ENCODE data around the gene HS6ST2. TPM values are rescaled to one million over a fixed set of nuclear protein-coding genes. Genes with fewer than 3 reads are reported as not detected.
A peak's percentile ranks its signal among the peaks of the same experiment; 100 is the strongest.

HS6ST2 gene
- total RNA-seq, 1 experiment from 2014 or later = not detected

- Histone ChIP-seq H2AFZ (ENCODE audit: low read length) (no peak overlapping the region), H3K9ac (ENCODE audit: low read length) (no peak overlapping the region), H3K4me1 (ENCODE audit: low read length) (no peaks in the 10 kb centered on the region), H3K9me3 (ENCODE audit: low read length) (no peaks in the 10 kb centered on the region), H3K9me2 (replicated peaks; ENCODE audit: insufficient read depth, low read length) (no peaks in the 10 kb centered on the region), H3K27ac (ENCODE audit: low read length) (no peak overlapping the region), H3K27me3 (ENCODE audit: low read length) (no peaks in the 10 kb centered on the region), H3K4me3 (ENCODE audit: low read length) (no peak overlapping the region), H3K79me2 (ENCODE audit: low read length) (no peaks in the 10 kb centered on the region), H3K36me3 (ENCODE audit: insufficient read depth, low read length) (no peaks in the 10 kb centered on the region), H4K20me1 (ENCODE audit: insufficient read depth, low read depth, low read length) (no peaks in the 10 kb centered on the region), H3K4me2 (ENCODE audit: low read depth, low read length, poor library complexity, severe bottlenecking) (no peak overlapping the region)
- DNase-seq = no peak
These were observed 363.4 kb downstream of the HS6ST2 start for GRCh38 chrX:132594999-132595398.

GRCh38 chrX:132594129-132594528 lies 364.3 kb downstream of the HS6ST2 start:
- Histone ChIP-seq H3K4me2 (ENCODE audit: low read depth, low read length, poor library complexity, severe bottlenecking) (no peak overlapping the region), H3K4me1 (ENCODE audit: low read length) (no peaks in the 10 kb centered on the region), H3K9me3 (ENCODE audit: low read length) (no peaks in the 10 kb centered on the region), H3K27ac (ENCODE audit: low read length) (no peak overlapping the region), H3K9ac (ENCODE audit: low read length) (no peak overlapping the region), H2AFZ (ENCODE audit: low read length) (no peak overlapping the region), H3K9me2 (replicated peaks; ENCODE audit: insufficient read depth, low read length) (no peaks in the 10 kb centered on the region), H3K36me3 (ENCODE audit: insufficient read depth, low read length) (no peaks in the 10 kb centered on the region), H4K20me1 (ENCODE audit: insufficient read depth, low read depth, low read length) (no peaks in the 10 kb centered on the region), H3K27me3 (ENCODE audit: low read length) (no peaks in the 10 kb centered on the region), H3K79me2 (ENCODE audit: low read length) (no peaks in the 10 kb centered on the region), H3K4me3 (ENCODE audit: low read length) (no peak overlapping the region)
- DNase-seq = no peak

- no peak overlapping the region for H3K4me3 ChIP-seq (ENCODE audit: low read length)
- H3K36me3 ChIP-seq (ENCODE audit: insufficient read depth, low read length) = no peaks in the 10 kb centered on the region
- no peak overlapping the region for H3K9ac ChIP-seq (ENCODE audit: low read length)
- no peak overlapping the region for H2AFZ ChIP-seq (ENCODE audit: low read length)
- H3K4me2 ChIP-seq (ENCODE audit: low read depth, low read length, poor library complexity, severe bottlenecking) = no peak overlapping the region
- H3K27ac ChIP-seq (ENCODE audit: low read length) = no peak overlapping the region
- no peaks in the 10 kb centered on the region for H3K4me1 ChIP-seq (ENCODE audit: low read length)
- no peaks in the 10 kb centered on the region for H3K9me3 ChIP-seq (ENCODE audit: low read length)
- no peaks in the 10 kb centered on the region for H3K9me2 ChIP-seq (replicated peaks; ENCODE audit: insufficient read depth, low read length)
- H3K79me2 ChIP-seq (ENCODE audit: low read length) = no peaks in the 10 kb centered on the region
- H3K27me3 ChIP-seq (ENCODE audit: low read length) = no peaks in the 10 kb centered on the region; the same call in 1 of the 2 replicates
- peak; percentile 54 for DNase-seq
- H4K20me1 ChIP-seq (ENCODE audit: insufficient read depth, low read depth, low read length) = no peaks in the 10 kb centered on the region
These were observed 365.5 kb downstream of the HS6ST2 start for GRCh38 chrX:132592880-132593279.

- no peaks in the 10 kb centered on the region for H3K36me3 ChIP-seq (ENCODE audit: insufficient read depth, low read length)
- H4K20me1 ChIP-seq (ENCODE audit: insufficient read depth, low read depth, low read length) = no peaks in the 10 kb centered on the region
These were observed 366.6 kb downstream of the HS6ST2 start for GRCh38 chrX:132591719-132592275.

GRCh38 chrX:132590350-132591026 lies 367.9 kb downstream of the HS6ST2 start:
- Histone ChIP-seq H2AFZ (ENCODE audit: low read length) (no peak overlapping the region), H3K4me2 (ENCODE audit: low read depth, low read length, poor library complexity, severe bottlenecking) (no peak overlapping the region), H3K36me3 (ENCODE audit: insufficient read depth, low read length) (no peaks in the 10 kb centered on the region), H3K9me2 (replicated peaks; ENCODE audit: insufficient read depth, low read length) (no peaks in the 10 kb centered on the region), H3K27ac (ENCODE audit: low read length) (no peak overlapping the region), H3K4me3 (ENCODE audit: low read length) (no peak overlapping the region), H3K79me2 (ENCODE audit: low read length) (no peaks in the 10 kb centered on the region), H3K27me3 (ENCODE audit: low read length) (no peaks in the 10 kb centered on the region; the same call in 1 of the 2 replicates), H3K9me3 (ENCODE audit: low read length) (no peaks in the 10 kb centered on the region), H3K4me1 (ENCODE audit: low read length) (no peaks in the 10 kb centered on the region), H4K20me1 (ENCODE audit: insufficient read depth, low read depth, low read length) (no peaks in the 10 kb centered on the region), H3K9ac (ENCODE audit: low read length) (no peak overlapping the region)
- no peak for DNase-seq

More at GRCh38 chrX:132591719-132592275, 366.6 kb downstream of the HS6ST2 start:
- Histone ChIP-seq H2AFZ (ENCODE audit: low read length) (no peak overlapping the region), H3K4me3 (ENCODE audit: low read length) (no peak overlapping the region), H3K9ac (ENCODE audit: low read length) (no peak overlapping the region), H3K4me1 (ENCODE audit: low read length) (no peaks in the 10 kb centered on the region), H3K27ac (ENCODE audit: low read length) (no peak overlapping the region), H3K27me3 (ENCODE audit: low read length) (no peaks in the 10 kb centered on the region; the same call in 1 of the 2 replicates), H3K4me2 (ENCODE audit: low read depth, low read length, poor library complexity, severe bottlenecking) (no peak overlapping the region), H3K9me3 (ENCODE audit: low read length) (no peaks in the 10 kb centered on the region), H3K79me2 (ENCODE audit: low read length) (no peaks in the 10 kb centered on the region), H3K9me2 (replicated peaks; ENCODE audit: insufficient read depth, low read length) (no peaks in the 10 kb centered on the region)
- DNase-seq = no peak

- no peak for DNase-seq
- H3K9me3 ChIP-seq (ENCODE audit: low read length) = no peaks in the 10 kb centered on the region
- no peaks in the 10 kb centered on the region for H3K79me2 ChIP-seq (ENCODE audit: low read length)
- no peak overlapping the region for H2AFZ ChIP-seq (ENCODE audit: low read length)
- no peak overlapping the region for H3K9ac ChIP-seq (ENCODE audit: low read length)
- no peak overlapping the region for H3K4me2 ChIP-seq (ENCODE audit: low read depth, low read length, poor library complexity, severe bottlenecking)
- no peaks in the 10 kb centered on the region for H3K36me3 ChIP-seq (ENCODE audit: insufficient read depth, low read length)
- no peaks in the 10 kb centered on the region for H4K20me1 ChIP-seq (ENCODE audit: insufficient read depth, low read depth, low read length)
- no peak overlapping the region for H3K4me3 ChIP-seq (ENCODE audit: low read length)
- H3K27ac ChIP-seq (ENCODE audit: low read length) = no peak overlapping the region
- H3K9me2 ChIP-seq (replicated peaks; ENCODE audit: insufficient read depth, low read length) = no peaks in the 10 kb centered on the region
- H3K4me1 ChIP-seq (ENCODE audit: low read length) = no peaks in the 10 kb centered on the region
- H3K27me3 ChIP-seq (ENCODE audit: low read length) = no peaks in the 10 kb centered on the region; the same call in 1 of the 2 replicates
These were observed 373.5 kb downstream of the HS6ST2 start for GRCh38 chrX:132584936-132585335.

GRCh38 chrX:132576939-132577338 lies 381.5 kb downstream of the HS6ST2 start:
- H2AFZ ChIP-seq (ENCODE audit: low read length) = no peak overlapping the region
- H3K4me2 ChIP-seq (ENCODE audit: low read depth, low read length, poor library complexity, severe bottlenecking) = no peak overlapping the region
- H3K79me2 ChIP-seq (ENCODE audit: low read length) = no peaks in the 10 kb centered on the region
- no peaks in the 10 kb centered on the region for H3K27me3 ChIP-seq (ENCODE audit: low read length)
- no peaks in the 10 kb centered on the region for H3K4me1 ChIP-seq (ENCODE audit: low read length)
- H3K27ac ChIP-seq (ENCODE audit: low read length) = no peak overlapping the region
- no peaks in the 10 kb centered on the region for H3K9me2 ChIP-seq (replicated peaks; ENCODE audit: insufficient read depth, low read length)
- H3K36me3 ChIP-seq (ENCODE audit: insufficient read depth, low read length) = no peaks in the 10 kb centered on the region
- H3K4me3 ChIP-seq (ENCODE audit: low read length) = no peak overlapping the region
- H4K20me1 ChIP-seq (ENCODE audit: insufficient read depth, low read depth, low read length) = no peaks in the 10 kb centered on the region
- no peak overlapping the region for H3K9ac ChIP-seq (ENCODE audit: low read length)
- no peaks in the 10 kb centered on the region for H3K9me3 ChIP-seq (ENCODE audit: low read length)
- no peak for DNase-seq
